DND-41 (cell line): ENCODE data around the gene ZFYVE26.
"Not testable (repeated sequence)": the region's sequence is repeated elsewhere in the genome, so short reads cannot be mapped to it uniquely, and the experiment has no call there.

ENCODE experiments used
- ATAC-seq: fragments of 200-7000 bp; cut with Tn5 transposase; 3 replicates; pipeline ENCODE4 v1.9.1; 2021; ENCODE audit warnings: low read depth; ENCODE audit not compliant: insufficient read depth
- DNase-seq: peaks from one replicate; pipeline ENCODE4 v3.0.0-alpha.2; 2020
- H2AFZ ChIP-seq: 2 replicates; pipeline ENCODE4 v1.6.0; 2012; ENCODE audit warnings: low read depth, low read length
- H3K27ac ChIP-seq: 2 replicates; pipeline ENCODE4 v1.5.1; 2012; ENCODE audit warnings: low read length, inconsistent platforms
- H3K27me3 ChIP-seq: fragments of 200-600 bp; sonication (generic); 2 replicates; pipeline ENCODE4 v1.6.0; 2012; ENCODE audit warnings: low read length, mild to moderate bottlenecking, inconsistent platforms; ENCODE audit not compliant: insufficient read depth, poor library complexity
- H3K36me3 ChIP-seq: 2 replicates; pipeline ENCODE4 v1.5.1; 2012; ENCODE audit warnings: low read length, inconsistent platforms; ENCODE audit not compliant: insufficient read depth
- H3K4me1 ChIP-seq: 2 replicates; pipeline ENCODE4 v1.5.1; 2012; ENCODE audit warnings: mild to moderate bottlenecking, low read length; ENCODE audit not compliant: insufficient read depth
- H3K4me2 ChIP-seq: 2 replicates; pipeline ENCODE4 v1.6.0; 2012; ENCODE audit warnings: mild to moderate bottlenecking, moderate library complexity, low read length, inconsistent platforms; ENCODE audit not compliant: insufficient read depth
- H3K4me3 ChIP-seq, 2 experiments: fragments of 200-600 bp in 1 of 2; shearing (Covaris generic) in 1 of 2; 2 replicates each; pipeline ENCODE4 v1.5.1; 2012 to 2016; ENCODE audit warnings: inconsistent platforms in 2 of 2, low read length in 2 of 2, mild to moderate bottlenecking in 2 of 2, low read depth in 1 of 2, moderate library complexity in 1 of 2
- H3K79me2 ChIP-seq: 2 replicates; pipeline ENCODE4 v1.6.0; 2012; ENCODE audit warnings: low read length, inconsistent platforms; ENCODE audit not compliant: insufficient read depth
- H3K9ac ChIP-seq: 2 replicates; pipeline ENCODE4 v1.6.0; 2012; ENCODE audit warnings: low read depth, mild to moderate bottlenecking, inconsistent platforms, low read length, moderate library complexity
- H3K9me3 ChIP-seq: 2 replicates; pipeline ENCODE4 v1.5.1; 2012; ENCODE audit warnings: low read length, moderate library complexity, mild to moderate bottlenecking, inconsistent platforms; ENCODE audit not compliant: insufficient read depth, severe bottlenecking
- H4K20me1 ChIP-seq: 2 replicates; pipeline ENCODE4 v1.6.0; 2012; ENCODE audit warnings: low read length; ENCODE audit not compliant: insufficient read depth
- EZH2 ChIP-seq: IDR thresholded peaks from 3 replicates; pipeline ENCODE4 v1.6.1; 2012; ENCODE audit warnings: borderline replicate concordance, low read depth, mild to moderate bottlenecking, moderate library complexity, low read length, inconsistent platforms; ENCODE audit not compliant: severe bottlenecking
- TF ChIP-seq, protein P1 (sequence below): IDR thresholded peaks from 2 replicates; pipeline ENCODE4 v1.5.1; 2012; ENCODE audit warnings: borderline replicate concordance, low read length, moderate library complexity, mild to moderate bottlenecking; ENCODE audit not compliant: poor library complexity, severe bottlenecking; ENCODE audit errors: extremely low read depth

ZFYVE26 gene

DNA sequence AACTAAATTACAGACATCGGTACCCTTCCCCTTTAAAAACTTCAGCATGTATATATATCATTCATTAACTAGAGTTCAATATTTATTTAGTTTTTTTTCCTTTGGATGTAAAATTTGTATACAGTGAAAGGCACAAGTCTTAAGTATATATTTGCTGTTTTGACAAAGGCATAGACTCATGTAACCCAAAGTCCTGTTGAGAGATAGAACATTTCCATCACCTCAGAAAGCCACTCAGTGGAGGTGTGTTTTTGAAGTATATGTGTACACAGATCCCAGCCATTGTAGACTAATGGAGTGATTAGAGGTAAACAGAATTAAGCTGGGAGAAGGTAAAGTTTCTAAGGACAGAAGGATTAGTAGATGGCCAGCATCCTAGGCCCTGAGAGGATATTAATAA is 99.3 kb downstream of the ZFYVE26 start:
- no peak overlapping the region for H3K4me3 ChIP-seq
- DNase-seq (no peak), ATAC-seq (no peak)
- H2AFZ ChIP-seq, result no peak overlapping the region
- H3K36me3 ChIP-seq, result no peaks in the 10 kb centered on the region
- H3K4me2 ChIP-seq, result no peak overlapping the region
- no peaks in the 10 kb centered on the region for H3K4me1 ChIP-seq
- no peaks in the 10 kb centered on the region for H3K9me3 ChIP-seq
- TF ChIP-seq, protein P1, sequence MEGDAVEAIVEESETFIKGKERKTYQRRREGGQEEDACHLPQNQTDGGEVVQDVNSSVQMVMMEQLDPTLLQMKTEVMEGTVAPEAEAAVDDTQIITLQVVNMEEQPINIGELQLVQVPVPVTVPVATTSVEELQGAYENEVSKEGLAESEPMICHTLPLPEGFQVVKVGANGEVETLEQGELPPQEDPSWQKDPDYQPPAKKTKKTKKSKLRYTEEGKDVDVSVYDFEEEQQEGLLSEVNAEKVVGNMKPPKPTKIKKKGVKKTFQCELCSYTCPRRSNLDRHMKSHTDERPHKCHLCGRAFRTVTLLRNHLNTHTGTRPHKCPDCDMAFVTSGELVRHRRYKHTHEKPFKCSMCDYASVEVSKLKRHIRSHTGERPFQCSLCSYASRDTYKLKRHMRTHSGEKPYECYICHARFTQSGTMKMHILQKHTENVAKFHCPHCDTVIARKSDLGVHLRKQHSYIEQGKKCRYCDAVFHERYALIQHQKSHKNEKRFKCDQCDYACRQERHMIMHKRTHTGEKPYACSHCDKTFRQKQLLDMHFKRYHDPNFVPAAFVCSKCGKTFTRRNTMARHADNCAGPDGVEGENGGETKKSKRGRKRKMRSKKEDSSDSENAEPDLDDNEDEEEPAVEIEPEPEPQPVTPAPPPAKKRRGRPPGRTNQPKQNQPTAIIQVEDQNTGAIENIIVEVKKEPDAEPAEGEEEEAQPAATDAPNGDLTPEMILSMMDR, result no peak
- no peak for TF ChIP-seq EZH2
- H3K9ac ChIP-seq, result no peak overlapping the region
- no peaks in the 10 kb centered on the region for H4K20me1 ChIP-seq
- no peak overlapping the region for H3K27ac ChIP-seq
- peaks cover 7% of the 10 kb centered on the region for H3K27me3 ChIP-seq
- H3K79me2 ChIP-seq, result no peaks in the 10 kb centered on the region

DNA sequence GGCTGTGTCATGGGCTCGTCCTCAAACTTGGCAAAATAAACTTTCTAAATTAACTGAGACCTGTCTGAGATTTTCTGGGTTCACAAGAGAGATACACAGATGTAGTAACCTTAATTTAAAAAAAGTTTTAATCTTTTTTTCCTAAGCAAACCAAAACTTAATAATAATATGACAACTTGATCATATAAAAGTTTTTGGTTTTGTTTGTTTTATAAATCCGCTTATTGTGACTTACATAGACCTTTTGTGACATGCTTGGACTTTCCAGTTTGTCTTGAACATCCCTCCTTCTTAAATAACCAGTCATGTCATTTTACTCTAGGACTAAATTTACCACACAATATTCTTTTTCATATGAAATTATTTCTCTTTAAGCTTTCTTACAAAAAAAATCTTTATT is 106.2 kb downstream of the ZFYVE26 start:
- no peak for DNase-seq
- no peak overlapping the region for H3K4me2 ChIP-seq
- peaks cover 19% of the 10 kb centered on the region for H3K9me3 ChIP-seq

DNA sequence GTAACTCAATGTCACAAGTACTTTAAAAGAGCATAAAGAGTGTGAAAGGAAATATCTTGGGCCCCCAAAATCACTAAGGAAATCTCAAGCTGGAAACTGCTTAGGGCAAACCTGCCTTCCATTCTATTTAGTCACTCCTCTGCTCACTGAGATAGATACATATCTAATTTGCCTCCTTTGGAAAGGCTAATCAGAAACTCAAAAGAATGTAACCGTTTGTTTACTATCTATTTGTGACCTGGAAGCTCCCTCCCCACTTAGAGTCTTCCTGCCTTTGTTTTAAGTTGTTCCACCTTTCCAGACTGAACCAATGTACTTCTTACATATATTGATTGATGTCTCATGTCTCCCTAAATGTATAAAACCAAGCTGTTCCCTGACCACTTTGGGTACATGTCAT is 106.6 kb downstream of the ZFYVE26 start:
- H2AFZ ChIP-seq, H3K9ac ChIP-seq, ATAC-seq, H3K4me2 ChIP-seq, H3K4me1 ChIP-seq, H3K4me3 ChIP-seq, H3K36me3 ChIP-seq, H3K27me3 ChIP-seq, H3K27ac ChIP-seq, H3K79me2 ChIP-seq, H4K20me1 ChIP-seq, DNase-seq: not testable (repeated sequence)
- peaks cover 19% of the 10 kb centered on the region for H3K9me3 ChIP-seq

More for the DNA sequence above, 106.2 kb downstream of the ZFYVE26 start:
- Histone ChIP-seq H3K36me3 (no peaks in the 10 kb centered on the region), H3K9ac (no peak overlapping the region), H4K20me1 (no peaks in the 10 kb centered on the region), H3K27me3 (no peaks in the 10 kb centered on the region), H3K79me2 (no peaks in the 10 kb centered on the region), H2AFZ (no peak overlapping the region), H3K27ac (no peak overlapping the region), H3K4me3 (no peak overlapping the region), H3K4me1 (no peaks in the 10 kb centered on the region)
- TF ChIP-seq, protein P1, result no peak
- TF ChIP-seq EZH2, result no peak
- ATAC-seq, result no peak

DNA sequence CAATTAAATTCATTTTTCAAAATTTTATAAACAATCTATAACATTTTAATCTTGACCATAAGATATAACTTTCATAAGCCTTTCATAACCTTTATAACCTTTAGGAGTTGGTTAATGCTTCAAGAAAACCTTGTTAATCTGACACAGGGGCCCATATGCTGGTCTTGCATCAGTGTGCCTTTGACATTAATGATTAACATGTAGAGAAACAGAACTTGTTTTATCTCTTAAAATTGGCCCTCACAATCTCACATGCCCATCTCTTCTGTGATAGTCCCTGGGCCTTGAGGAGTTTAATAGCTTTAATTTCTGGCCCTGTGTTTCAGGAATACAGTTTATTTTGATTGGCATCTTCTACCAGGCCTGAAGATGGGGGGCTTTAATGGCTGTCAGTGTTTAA is 107.0 kb downstream of the ZFYVE26 start:
- not testable (repeated sequence) for H2AFZ ChIP-seq, H4K20me1 ChIP-seq, H3K4me3 ChIP-seq, H3K4me1 ChIP-seq, H3K27ac ChIP-seq, DNase-seq, ATAC-seq, H3K79me2 ChIP-seq, H3K27me3 ChIP-seq, H3K9ac ChIP-seq, H3K36me3 ChIP-seq, H3K4me2 ChIP-seq
- H3K9me3 ChIP-seq, result peaks cover 19% of the 10 kb centered on the region

DNA sequence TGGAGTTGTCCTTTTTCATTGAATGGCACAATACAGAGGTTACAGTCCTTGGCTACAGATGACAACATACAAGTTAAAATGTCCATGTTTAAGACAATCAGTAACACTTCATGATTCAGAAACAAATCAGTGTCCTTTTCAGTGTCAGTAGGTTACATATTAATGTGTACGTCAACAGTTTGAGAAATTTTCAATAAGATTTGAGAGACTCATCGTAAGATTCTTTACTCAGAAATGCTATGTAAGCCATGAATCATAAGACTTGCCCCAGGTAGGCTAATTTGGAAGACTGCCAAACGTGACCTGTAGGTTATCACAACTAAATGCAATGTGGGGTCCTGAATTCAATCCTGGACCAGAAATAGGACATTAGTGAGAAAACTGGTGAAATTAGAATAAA is 111.2 kb downstream of the ZFYVE26 start:
- Histone ChIP-seq H2AFZ (no peak overlapping the region), H3K9me3 (peaks cover 13% of the 10 kb centered on the region), H3K79me2 (no peaks in the 10 kb centered on the region), H3K9ac (no peak overlapping the region), H3K4me1 (no peaks in the 10 kb centered on the region), H3K4me3 (no peak overlapping the region), H3K27me3 (no peaks in the 10 kb centered on the region), H3K4me2 (no peak overlapping the region), H4K20me1 (no peaks in the 10 kb centered on the region), H3K36me3 (no peaks in the 10 kb centered on the region), H3K27ac (no peak overlapping the region)
- ATAC-seq (no peak), DNase-seq (no peak)
- TF ChIP-seq, protein P1, result no peak
- no peak for TF ChIP-seq EZH2
